ENCODE data around the gene TRIM52. TPM values are rescaled to one million over a fixed set of nuclear protein-coding genes. Genes with fewer than 3 reads are reported as not detected.

Gene TRIM52
- total and polyA plus RNA-seq, 9 of the 15 experiments (the other 6 are each of a cell fraction or from before 2014, with no cell fraction given) = 3.3 to 21.9 (median 13.5) TPM

DNA sequence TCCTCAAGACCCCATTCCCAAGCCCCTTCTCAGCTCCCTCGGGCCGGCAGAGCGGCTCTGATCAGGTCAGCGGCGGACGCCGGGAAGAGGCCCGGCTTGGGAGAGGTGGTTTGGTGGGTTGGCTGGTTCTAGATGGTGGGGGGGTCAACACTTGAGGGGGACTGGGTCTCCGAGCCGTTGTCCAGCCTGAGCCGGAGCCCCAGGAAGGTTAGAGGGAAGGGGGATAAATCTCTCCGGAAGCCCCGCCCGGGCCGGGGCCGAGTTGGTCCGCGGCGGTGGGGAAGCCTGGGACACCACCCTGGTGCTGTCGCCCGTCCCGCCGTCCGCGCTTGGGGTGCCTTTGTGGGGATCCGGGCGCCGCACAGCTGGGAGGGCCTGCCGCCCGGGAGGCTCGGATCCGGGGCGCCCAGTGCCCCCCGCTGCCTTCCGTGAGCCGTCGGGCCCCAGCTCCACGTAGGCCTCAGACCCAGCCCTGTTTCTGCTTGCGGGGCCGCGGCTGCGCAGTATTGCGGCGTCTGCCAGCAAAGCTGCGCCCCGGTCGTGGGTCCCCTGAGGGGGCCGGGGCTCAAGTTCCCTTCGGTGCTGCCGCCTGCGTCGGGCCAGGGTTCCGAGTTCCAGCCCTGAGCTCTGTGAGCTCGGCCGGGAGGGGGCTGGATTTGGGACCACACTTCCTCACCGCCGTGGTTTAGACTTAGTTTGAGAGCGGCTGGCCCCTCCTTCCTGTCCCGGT is 542 bp upstream of the TRIM52 start:
- peaks cover 19% of the 10 kb centered on the region for H4K20me1 ChIP-seq (replicated peaks; ENCODE audit: control insufficient read depth, insufficient read depth, low read length)
- BruUV-seq (replicated peaks) = TSS peak; percentile 33
- under 1% methylated on average over 34 of the region's 59 CpGs for WGBS (ENCODE audit: insufficient coverage, low coverage, missing lambda C conversion rate)
- peak; percentile 49 to 74 (median 63) for DNase-seq (ENCODE audit: extremely low read depth in 1 of 4, low spot score in 3 of 4)
- CTCF ChIA-PET (ENCODE audit: low intra/inter-chr PET ratio) = no interaction called here
- H3K27me3 ChIP-seq (ENCODE audit: control insufficient read depth in 2 of 2, insufficient read depth in 2 of 2, low read length in 2 of 2) = no peaks in the 10 kb centered on the region
- ATAC-seq = peak; percentile 83
- FAIRE-seq = peak; percentile 73
- H3K4me3 ChIP-seq = peak overlapping the region; percentile 98
- peaks cover 25% of the 10 kb centered on the region for H3K36me3 ChIP-seq (ENCODE audit: control insufficient read depth, insufficient read depth, low read length)
- H3K9ac ChIP-seq (ENCODE audit: insufficient read depth in 1 of 2, low read depth in 2 of 2, low read length in 2 of 2) = peak overlapping the region; percentile 98 to 99
- H2AFZ ChIP-seq (ENCODE audit: low read depth, low read length) = peak overlapping the region; percentile 75
- in situ Hi-C loops (cut with MboI) = no loop called here
- peak overlapping the region; percentile 99 for H3K27ac ChIP-seq (ENCODE audit: extremely low read depth, low read depth, low read length)
- intact Hi-C loops (cut with micrococcal nuclease) = loop anchor here (5.0 kb wide), 1 partner anchor 74 kb away; no protein-coding TSS in a partner anchor
- H3K4me2 ChIP-seq (ENCODE audit: insufficient read depth, low read length) = peak overlapping the region; percentile 99
- no peaks in the 10 kb centered on the region for H3K9me3 ChIP-seq (replicated peaks; ENCODE audit: control insufficient read depth, insufficient read depth, low read depth, low read length)
- H3K79me2 ChIP-seq (ENCODE audit: control insufficient read depth, insufficient read depth, low read length) = peaks cover 62% of the 10 kb centered on the region
- POLR2A ChIA-PET = interaction anchor here (0.6 to 13.0 kb wide), 8 partner anchors 10 to 77 kb away, joined by 3 to 185 read pairs (median 6); partner anchors contain the start of gene RACK1
- H3K4me1 ChIP-seq (replicated peaks in 1 of 2; ENCODE audit: control insufficient read depth in 2 of 2, insufficient read depth in 2 of 2, low read length in 2 of 2) = peaks cover 22 to 29% of the 10 kb centered on the region in 2 experiments; a peak in 4 of 5 replicates
- H3K9me1 ChIP-seq (ENCODE audit: control insufficient read depth, insufficient read depth, low read length) = peaks cover 3% of the 10 kb centered on the region
- TF ChIP-seq TRIM28 (IDR thresholded peaks at IDR 0.05) (no peak), ELF2 (CRISPR knock-in tag; IDR thresholded peaks at IDR 0.05) (peak; percentile 32; the same call in 1 of the 2 replicates), NONO (IDR thresholded peaks at IDR 0.05; ENCODE audit: low read depth in 2 of 2, low read length in 1 of 2) (peak in 1 of 2 experiments; percentile 80; a peak in 2 of 4 replicates), LCOR (CRISPR knock-in tag; IDR thresholded peaks at IDR 0.05) (no peak), ARID3B (CRISPR knock-in tag; IDR thresholded peaks at IDR 0.05; ENCODE audit: borderline replicate concordance) (no peak), CREM (IDR thresholded peaks at IDR 0.05; ENCODE audit: low read depth) (peak; percentile 48; the same call in 1 of the 2 replicates), THRB (CRISPR knock-in tag; conservative IDR thresholded peaks at IDR 0.05) (no peak), SMARCA4 (IDR thresholded peaks at IDR 0.05) (no peak)
- TF ChIP-seq, protein P1, sequence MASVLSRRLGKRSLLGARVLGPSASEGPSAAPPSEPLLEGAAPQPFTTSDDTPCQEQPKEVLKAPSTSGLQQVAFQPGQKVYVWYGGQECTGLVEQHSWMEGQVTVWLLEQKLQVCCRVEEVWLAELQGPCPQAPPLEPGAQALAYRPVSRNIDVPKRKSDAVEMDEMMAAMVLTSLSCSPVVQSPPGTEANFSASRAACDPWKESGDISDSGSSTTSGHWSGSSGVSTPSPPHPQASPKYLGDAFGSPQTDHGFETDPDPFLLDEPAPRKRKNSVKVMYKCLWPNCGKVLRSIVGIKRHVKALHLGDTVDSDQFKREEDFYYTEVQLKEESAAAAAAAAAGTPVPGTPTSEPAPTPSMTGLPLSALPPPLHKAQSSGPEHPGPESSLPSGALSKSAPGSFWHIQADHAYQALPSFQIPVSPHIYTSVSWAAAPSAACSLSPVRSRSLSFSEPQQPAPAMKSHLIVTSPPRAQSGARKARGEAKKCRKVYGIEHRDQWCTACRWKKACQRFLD (CRISPR knock-in tag; IDR thresholded peaks at IDR 0.05) = 0 out of 2 replicates have a peak, but pooled peaks have one; percentile 17
- TF ChIP-seq, protein P2, sequence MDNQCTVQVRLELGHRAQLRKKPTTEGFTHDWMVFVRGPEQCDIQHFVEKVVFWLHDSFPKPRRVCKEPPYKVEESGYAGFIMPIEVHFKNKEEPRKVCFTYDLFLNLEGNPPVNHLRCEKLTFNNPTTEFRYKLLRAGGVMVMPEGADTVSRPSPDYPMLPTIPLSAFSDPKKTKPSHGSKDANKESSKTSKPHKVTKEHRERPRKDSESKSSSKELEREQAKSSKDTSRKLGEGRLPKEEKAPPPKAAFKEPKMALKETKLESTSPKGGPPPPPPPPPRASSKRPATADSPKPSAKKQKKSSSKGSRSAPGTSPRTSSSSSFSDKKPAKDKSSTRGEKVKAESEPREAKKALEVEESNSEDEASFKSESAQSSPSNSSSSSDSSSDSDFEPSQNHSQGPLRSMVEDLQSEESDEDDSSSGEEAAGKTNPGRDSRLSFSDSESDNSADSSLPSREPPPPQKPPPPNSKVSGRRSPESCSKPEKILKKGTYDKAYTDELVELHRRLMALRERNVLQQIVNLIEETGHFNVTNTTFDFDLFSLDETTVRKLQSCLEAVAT (IDR thresholded peaks at IDR 0.05) = peak in 1 of 2 experiments; percentile 2; a peak in 1 of 4 replicates
- TF ChIP-seq, protein P3, sequence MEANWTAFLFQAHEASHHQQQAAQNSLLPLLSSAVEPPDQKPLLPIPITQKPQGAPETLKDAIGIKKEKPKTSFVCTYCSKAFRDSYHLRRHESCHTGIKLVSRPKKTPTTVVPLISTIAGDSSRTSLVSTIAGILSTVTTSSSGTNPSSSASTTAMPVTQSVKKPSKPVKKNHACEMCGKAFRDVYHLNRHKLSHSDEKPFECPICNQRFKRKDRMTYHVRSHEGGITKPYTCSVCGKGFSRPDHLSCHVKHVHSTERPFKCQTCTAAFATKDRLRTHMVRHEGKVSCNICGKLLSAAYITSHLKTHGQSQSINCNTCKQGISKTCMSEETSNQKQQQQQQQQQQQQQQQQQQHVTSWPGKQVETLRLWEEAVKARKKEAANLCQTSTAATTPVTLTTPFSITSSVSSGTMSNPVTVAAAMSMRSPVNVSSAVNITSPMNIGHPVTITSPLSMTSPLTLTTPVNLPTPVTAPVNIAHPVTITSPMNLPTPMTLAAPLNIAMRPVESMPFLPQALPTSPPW (CRISPR knock-in tag; IDR thresholded peaks at IDR 0.05) = peak; percentile 79
- TF ChIP-seq, protein P4, sequence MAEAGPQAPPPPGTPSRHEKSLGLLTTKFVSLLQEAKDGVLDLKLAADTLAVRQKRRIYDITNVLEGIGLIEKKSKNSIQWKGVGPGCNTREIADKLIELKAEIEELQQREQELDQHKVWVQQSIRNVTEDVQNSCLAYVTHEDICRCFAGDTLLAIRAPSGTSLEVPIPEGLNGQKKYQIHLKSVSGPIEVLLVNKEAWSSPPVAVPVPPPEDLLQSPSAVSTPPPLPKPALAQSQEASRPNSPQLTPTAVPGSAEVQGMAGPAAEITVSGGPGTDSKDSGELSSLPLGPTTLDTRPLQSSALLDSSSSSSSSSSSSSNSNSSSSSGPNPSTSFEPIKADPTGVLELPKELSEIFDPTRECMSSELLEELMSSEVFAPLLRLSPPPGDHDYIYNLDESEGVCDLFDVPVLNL (CRISPR knock-in tag; IDR thresholded peaks at IDR 0.05; ENCODE audit: low read depth) = 0 out of 2 replicates have a peak, but pooled peaks have one; percentile 68
